HG03175 (cell line): ENCODE measurements around the gene CFAP69.
"Not testable (repeated sequence)": the region's sequence is repeated elsewhere in the genome, so short reads cannot be mapped to it uniquely, and the experiment has no call there.

Experiments
- ATAC-seq: cut with Tn5 transposase; IDR thresholded peaks from one replicate; pipeline ENCODE4 v1.9.1; 2021; ENCODE audit warnings: mild to moderate bottlenecking, moderate library complexity; ENCODE audit not compliant: unreplicated experiment

CFAP69 gene

DNA sequence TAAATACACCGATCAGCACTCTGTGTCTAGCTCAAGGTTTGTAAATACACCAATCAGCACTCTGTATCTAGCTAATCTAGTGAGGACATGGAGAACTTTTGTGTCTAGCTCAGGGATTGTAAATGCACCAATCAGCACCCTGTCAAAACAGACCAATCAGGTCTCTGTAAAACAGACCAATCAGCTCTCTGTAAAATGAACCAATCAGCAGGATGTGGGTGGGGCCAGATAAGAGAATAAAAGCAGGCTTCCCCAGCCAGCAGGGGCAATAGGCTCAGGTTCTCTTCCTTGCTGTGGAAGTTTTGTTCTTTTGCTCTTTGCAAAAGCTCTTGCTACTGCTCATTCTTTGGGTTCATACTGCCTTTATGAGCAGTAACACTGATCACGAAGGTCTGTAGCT, 90.0 kb downstream of the CFAP69 start:
- not testable (repeated sequence) for ATAC-seq

DNA sequence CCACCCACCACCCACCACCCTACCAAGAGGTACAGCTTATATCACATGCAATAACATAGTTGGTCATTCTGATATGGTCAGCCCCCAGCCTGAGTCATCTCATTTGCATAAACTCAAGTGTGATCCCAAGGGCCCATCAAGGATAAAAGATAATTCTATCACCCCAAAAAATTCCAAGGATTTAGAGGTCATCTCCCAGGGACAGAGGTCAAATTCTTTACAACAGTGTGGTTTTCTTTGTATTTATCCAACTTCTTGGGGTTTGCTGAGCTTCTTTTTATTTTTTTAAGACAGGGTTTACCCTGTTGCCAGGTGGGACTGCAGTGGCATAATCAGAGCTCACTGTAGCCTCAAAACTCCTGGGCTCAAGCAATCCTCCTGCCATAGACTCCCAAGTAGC, 92.1 kb downstream of the CFAP69 start:
- no peak for ATAC-seq

DNA sequence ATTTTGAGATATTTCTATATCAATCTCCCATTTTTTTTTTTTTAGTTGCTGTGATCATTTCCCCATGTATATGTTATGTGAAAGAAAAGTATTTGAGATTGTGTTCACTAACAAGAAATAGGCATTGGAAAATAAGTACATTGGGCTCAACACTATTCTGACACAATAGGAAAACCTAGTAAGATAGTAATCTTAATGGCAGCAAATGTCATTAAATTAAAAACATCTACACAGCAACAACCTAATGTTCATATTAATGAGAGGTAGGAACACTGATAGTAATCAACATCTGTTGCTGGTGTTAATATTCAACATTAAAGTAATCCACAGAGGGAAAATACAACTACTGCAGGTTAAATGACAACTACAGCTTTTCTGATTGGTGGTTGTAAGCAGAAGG, 100.0 kb downstream of the CFAP69 start:
- no peak for ATAC-seq

- ATAC-seq: peak; percentile 18
These were observed 100.8 kb downstream of the CFAP69 start for GRCh38 chr7:90345595-90346335.

DNA sequence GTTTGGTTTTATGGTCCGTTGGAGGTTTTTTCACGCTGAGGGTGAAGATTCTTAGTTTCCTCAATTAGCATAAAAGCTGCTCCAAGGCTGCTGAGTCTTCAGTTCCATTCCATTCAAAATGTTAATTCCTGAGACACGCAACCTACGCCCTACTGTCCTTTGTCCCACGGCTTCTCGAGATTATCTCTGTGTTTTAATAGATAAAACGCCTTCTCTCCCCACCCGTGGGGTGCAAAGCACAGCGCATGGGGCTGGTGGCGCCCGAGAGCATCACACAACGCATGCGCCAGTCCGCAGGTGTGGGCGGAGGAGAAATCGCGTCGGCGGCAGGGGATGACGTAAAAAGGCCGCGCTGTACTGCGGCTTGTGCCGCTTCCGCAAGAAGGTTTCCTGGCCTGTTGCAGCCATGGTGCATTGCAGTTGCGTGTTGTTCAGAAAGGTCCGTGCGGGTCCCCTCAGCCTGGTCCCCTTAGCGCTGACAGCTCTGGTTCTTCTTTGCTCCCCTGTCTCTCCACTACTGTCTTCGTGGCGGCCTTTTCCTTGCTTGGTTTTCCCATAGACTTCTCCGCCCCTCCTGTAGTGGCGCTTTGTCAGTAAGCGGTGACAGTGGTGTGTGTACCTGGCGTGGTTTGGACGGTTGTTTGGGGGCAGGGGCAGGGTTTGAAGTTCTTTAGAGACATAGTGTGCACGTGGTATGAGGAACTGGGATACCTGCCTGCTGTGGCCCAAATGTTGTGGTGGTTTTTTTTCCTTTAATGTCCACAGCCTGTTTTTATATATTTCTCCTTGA, 101.6 kb downstream of the CFAP69 start, which contains the start of gene GTPBP10:
Gene GTPBP10 (plus strand): TSS at position 381 of the 790 bp plus-strand sequence. CDS start 26 bp downstream, at position 407.
- peak; percentile 95 for ATAC-seq

GRCh38 chr7:90347759-90348158, 102.8 kb downstream of the CFAP69 start:
- ATAC-seq: no peak

DNA sequence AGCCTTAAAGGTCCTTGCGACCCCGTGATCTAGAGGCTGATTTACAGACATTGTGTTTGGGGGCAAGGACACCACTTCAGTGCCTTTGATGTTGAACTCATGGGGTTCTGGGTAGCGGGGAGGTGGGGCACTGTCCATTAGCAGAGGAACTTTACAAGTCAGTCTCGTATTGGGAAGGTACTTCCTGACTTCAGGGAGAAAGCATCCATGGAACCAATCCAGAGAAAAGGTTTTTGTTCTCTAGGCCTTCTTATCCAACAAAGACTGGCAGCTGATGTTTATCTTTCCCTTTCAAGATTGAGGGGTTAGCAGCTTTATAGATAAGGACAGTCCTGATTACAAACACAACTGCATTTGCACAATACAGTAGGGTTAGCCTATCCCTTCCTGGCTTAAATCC, 104.3 kb downstream of the CFAP69 start:
- no peak for ATAC-seq

DNA sequence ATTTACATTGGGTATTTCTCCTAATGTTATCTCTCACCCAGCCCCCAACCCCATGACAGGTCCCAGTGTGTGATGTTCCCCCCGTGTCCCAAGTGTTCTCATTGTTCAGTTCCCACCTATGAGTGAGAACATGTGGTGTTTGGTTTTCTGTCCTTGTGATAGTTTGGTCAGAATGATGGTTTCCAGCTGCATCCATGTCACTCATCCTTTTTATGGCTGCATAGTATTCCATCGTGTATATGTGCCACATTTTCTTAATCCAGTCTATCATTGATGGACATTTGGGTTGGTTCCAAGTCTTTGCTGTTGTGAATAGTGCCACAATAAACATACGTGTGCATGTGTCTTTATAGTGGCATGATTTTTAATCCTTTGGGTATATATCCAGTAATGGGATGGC, 105.1 kb downstream of the CFAP69 start:
- ATAC-seq: not testable (repeated sequence)

GRCh38 chr7:90351987-90352386, 107.0 kb downstream of the CFAP69 start:
- no peak for ATAC-seq
